ENCODE results near the gene SIX5.

The SIX5 gene

DNA sequence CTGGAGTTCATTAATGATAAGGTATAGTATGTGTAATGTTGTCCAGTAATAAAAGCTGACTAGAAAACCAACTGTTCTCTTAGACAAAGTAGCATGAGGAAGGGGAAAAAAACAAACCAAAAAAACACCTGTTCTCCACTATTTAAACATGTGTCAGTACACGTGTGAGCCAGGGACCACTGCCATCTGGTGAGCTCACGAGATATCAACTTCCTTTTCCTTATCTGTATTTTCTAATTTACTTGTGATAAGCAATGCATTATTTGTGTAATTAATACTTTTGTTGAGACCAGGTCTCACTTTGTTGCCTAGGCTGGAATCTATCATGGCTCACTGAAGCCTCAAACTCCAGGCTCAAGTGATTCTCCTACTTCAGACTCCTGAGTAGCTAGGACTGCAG lies 4.3 kb upstream of the SIX5 start:
- no peak for DNase-seq (ENCODE audit: low read depth)

DNA sequence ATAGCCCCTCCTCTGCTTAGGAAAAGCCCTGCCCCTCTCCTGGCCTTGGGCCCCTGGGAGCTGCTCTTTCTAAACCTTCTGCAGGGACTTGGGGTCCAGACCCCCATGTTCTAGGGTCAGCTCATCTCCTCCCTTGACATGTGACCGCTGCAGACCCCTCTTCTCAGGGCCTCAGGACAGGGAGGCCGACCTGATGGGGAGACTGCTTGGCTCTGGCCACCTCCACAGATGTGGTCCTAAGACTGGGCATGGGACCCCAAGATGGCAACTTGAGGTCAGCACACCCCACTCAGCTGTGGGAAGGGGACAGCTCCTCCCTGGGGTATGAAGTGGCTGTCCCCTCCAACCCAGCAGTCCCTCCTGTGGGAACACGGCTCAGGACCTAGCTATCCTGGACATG lies 3.9 kb upstream of the SIX5 start:
- no peak for DNase-seq (ENCODE audit: low read depth)

DNA sequence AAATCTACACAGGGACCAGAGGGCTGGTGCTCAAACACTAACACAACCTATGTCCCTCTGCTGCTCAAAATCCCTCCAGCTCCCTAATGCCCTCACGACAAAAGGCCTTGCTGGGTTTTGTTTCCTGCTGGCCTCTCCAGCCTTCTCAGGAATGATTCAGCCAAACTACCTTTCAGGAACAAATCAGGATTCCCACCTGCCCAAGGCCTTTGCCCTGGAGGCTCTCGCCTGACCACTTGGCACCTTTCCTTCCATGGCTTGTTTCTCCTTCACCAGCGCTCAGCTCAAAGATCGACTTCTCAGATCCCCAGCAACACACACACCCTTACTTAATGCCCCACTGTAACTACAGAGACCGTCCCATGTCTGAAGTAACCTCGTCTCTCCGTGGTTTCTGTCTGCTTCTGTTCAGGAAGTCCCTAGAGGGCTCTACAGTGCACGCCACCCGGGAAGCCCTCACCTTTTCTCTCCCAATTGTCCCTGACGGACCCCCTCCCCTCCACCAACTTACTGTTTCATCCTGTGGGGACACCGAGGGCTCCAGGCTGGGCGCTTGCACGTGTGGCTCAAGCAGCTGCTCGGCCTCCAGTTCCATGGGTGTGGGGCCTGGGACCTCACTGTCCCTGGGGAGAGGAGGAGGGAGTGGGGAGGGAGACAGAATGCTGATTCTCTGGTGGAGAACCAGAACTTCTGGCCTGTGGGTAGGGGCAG lies 3.2 kb upstream of the SIX5 start:
- no peak for DNase-seq (ENCODE audit: low read depth)

DNA sequence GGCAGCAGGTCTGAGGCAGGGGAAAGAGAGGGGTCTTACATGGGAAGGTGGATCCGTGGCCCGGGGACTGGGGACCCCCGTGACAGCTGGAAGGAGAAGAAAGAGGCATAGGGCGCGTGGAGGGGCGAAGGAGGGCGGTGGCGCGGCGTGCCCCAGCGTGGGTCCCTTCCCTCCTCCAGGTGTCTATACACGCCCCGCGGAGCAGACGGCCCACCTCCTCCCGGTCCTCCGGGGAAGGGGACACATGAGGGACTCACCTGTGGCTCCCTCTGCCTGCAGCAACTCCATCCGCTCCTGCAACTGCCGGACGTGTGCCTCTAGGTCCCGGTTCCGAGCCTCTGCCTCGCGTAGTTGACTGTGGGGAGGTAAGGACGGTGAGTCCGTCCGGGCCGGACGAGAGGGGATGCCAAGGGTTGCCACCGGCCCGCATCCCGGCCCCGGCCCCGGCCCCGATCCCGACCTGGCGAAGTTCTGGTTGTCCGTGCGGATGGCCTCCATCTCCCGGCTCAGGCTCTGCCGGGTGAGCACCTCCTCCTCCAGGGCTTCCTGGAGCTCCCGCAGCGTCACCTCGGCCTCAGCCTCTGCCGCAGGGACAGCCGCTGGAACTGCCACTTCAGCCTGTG lies 2.4 kb upstream of the SIX5 start:
- no peak for DNase-seq (ENCODE audit: low read depth)

DNA sequence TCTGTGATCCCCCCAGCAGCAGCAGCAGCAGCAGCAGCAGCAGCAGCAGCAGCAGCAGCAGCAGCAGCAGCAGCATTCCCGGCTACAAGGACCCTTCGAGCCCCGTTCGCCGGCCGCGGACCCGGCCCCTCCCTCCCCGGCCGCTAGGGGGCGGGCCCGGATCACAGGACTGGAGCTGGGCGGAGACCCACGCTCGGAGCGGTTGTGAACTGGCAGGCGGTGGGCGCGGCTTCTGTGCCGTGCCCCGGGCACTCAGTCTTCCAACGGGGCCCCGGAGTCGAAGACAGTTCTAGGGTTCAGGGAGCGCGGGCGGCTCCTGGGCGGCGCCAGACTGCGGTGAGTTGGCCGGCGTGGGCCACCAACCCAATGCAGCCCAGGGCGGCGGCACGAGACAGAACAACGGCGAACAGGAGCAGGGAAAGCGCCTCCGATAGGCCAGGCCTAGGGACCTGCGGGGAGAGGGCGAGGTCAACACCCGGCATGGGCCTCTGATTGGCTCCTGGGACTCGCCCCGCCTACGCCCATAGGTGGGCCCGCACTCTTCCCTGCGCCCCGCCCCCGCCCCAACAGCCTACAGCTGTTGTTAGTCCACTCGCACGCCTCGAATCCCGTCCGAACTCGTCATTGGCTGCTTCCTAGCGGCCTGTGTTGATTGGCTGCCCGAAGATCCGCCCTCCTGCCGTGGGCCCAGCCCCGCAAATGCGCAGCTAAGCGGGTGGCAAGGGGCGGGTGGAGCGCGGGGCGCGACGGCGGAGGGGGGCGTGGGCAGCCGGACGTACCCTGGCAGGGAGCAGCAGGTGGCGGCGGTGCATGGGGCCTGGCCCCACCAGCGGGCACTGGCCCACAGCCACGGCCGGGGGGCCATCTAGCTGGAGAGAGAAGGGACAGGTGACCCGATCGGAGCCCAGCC lies 1.4 kb upstream of the SIX5 start:
- peak; percentile 95 for DNase-seq (ENCODE audit: low read depth)

DNA sequence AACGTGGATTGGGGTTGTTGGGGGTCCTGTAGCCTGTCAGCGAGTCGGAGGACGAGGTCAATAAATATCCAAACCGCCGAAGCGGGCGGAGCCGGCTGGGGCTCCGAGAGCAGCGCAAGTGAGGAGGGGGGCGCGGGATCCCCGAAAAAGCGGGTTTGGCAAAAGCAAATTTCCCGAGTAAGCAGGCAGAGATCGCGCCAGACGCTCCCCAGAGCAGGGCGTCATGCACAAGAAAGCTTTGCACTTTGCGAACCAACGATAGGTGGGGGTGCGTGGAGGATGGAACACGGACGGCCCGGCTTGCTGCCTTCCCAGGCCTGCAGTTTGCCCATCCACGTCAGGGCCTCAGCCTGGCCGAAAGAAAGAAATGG lies 754 bp upstream of the SIX5 start:
- no peak for DNase-seq (ENCODE audit: low read depth)

- DNase-seq (ENCODE audit: low read depth), result no peak
These were observed 433 bp downstream of the SIX5 start for GRCh38 chr19:45768655-45768983.

DNA sequence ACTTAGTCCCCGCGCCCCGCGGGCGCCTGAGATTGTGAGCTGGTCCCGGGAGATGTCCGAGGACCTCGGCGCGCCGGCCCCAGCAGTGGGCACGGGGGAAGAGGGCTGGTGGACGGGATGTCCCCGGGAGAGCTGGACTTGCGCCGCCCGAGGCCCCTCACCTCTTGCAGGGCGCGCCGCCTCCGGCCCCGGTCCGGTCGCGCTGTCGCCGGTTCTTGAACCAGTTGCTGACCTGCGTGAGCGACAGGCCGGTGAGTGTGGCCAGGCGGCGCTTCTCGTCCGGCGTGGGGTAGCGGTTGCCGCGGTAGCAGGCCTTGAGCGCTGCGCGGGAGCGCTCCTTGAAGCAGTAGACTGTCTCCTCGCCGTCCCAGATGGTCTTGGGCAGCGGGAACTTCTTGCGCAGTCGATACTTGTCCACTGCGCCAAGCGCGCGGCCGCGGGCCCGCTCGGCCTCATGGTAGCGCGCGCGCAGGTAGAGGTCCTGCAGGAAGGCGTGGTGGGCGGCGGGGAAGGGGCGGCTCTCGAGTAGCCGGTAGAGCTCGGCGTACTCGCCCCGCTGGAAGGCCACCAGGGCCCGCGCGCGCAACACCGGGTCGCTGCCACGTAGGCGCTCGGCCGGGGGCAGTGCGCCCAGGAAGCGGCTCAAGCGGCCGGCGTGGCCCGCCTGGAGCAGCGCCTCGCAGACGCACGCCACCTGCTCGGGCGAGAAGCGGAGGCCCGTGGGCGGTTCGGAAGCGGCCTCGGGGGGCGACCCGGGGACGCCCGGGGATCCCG lies 984 bp downstream of the SIX5 start:
- DNase-seq (ENCODE audit: low read depth), result no peak

GRCh38 chr19:45767410-45767880 lies 1.6 kb downstream of the SIX5 start:
- peak; percentile 81 for DNase-seq (ENCODE audit: low read depth)

- no peak for DNase-seq (ENCODE audit: low read depth)
These were observed 2.1 kb downstream of the SIX5 start for GRCh38 chr19:45766869-45767346.

- DNase-seq (ENCODE audit: low read depth), result no peak
These were observed 2.7 kb downstream of the SIX5 start for GRCh38 chr19:45766296-45766868.

DNA sequence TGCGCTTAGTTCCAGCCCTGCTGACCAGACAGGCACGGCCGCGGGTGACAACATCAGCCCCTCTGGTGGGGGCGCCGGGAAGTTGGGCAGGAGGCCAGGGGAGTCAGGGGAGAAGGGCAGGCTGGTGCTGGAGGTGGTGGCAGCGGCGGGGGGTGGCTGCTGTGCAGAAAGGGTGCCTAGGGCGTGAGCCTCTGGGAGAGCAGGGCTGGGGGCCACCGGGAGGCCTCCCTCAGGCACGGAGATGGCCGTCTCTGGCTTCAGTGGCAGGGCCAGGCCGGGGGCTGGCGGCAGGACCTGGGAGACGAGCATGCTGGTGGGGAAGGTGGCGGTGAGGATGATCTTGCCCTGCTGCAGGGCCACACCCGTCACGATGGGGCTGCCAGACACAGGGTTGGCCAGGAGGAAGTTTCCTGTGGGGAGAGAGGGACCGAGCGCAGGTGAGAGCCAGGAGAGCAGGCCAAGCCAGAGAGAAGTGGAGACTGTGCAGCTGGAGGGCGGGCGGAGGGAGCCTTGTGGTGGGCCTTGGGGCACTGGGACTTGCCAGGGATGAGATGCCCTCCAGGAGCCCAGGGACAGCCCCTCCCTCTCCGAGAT lies 3.3 kb downstream of the SIX5 start:
- no peak for DNase-seq (ENCODE audit: low read depth)

- DNase-seq (ENCODE audit: low read depth), result no peak
These were observed 3.9 kb downstream of the SIX5 start for GRCh38 chr19:45764945-45765701.

DNA sequence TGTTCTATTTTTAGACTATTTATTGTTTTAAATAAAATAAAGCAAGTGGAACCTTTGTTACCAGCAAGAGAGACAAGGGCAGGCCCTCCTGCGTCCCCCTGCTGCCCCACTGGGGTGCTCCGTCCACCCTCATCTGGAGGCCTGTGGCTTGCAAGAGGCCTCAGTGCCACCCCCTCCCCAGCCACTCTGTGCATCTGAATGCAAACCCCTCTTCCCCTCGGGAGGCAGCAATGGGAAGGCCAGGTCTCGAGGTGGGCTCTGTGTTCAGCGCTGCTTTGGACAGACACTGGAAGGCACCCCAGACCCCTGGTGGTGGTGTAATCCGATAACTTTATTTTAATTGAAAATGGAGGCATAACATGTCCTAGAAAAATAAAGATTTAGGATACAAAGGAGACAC lies 4.6 kb downstream of the SIX5 start:
- DNase-seq (ENCODE audit: low read depth), result no peak

DNA sequence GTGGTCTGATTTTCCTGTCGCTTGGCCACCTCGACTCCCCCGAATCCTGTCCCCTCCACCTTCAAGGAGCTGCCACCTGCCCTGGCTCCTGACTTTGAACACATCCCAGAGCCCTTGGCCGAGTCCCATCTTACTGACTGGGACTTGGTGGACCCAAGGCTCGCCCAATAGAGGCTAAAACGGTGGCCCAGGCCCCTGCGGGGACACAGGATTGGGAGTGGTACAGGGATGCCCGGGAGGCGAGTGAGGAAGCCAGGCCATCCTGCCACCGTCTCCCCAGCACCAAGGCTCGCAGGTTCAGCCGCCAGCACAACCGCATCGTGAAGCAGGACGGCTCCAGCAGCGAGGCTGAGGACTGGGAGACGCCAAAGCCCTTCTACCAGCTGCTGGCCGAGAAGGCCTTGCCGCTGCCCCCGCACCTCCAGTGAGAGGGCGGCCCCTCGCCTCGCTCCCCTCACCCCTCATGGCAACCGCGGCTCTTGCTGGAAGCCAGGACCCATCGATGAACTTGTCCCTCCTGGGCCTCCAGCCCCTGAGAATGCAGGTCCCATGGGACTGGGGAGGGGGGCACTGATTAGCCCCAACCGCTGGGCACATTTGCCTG lies 5.3 kb downstream of the SIX5 start:
- DNase-seq (ENCODE audit: low read depth), result no peak

- DNase-seq (ENCODE audit: low read depth), result no peak
These were observed 6.0 kb downstream of the SIX5 start for GRCh38 chr19:45762870-45763631.

DNA sequence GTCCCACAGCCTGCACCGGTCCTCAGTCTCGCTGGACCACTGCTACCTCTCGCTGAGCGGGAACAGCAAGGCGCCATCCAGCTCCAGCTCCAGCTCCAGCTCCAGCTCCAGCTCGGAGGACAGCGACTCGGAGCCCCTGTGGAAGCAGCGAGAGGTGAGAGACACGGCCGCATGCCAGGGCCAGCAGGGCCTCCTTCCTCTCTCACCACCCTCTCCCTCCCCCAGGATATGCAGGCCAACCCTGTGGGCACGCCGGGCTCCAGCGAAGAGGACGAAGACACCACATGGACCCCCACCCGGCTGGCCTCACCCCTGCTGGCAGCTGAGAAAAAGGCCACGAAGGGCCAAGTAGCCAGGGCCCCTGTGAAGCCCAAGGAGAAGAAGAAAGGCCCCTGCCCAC lies 7.3 kb downstream of the SIX5 start:
- no peak for DNase-seq (ENCODE audit: low read depth)

- no peak for DNase-seq (ENCODE audit: low read depth)
These were observed 10.1 kb downstream of the SIX5 start for GRCh38 chr19:45758921-45759320.

- no peak for DNase-seq (ENCODE audit: low read depth)
These were observed 11.4 kb downstream of the SIX5 start for GRCh38 chr19:45757695-45758094.

Measured in stromal cell of bone marrow (primary cell).